GM21576 (cell line): ENCODE measurements around the gene TBC1D5.
"Not testable (repeated sequence)": the region's sequence is repeated elsewhere in the genome, so short reads cannot be mapped to it uniquely, and the experiment has no call there.

Source experiments
- ATAC-seq: cut with Tn5 transposase; IDR thresholded peaks from one replicate; pipeline ENCODE4 v1.9.1; 2021; ENCODE audit warnings: mild to moderate bottlenecking, moderate library complexity; ENCODE audit not compliant: unreplicated experiment

The TBC1D5 gene

GRCh38 chr3:17649748-17650147, 92.7 kb downstream of the TBC1D5 start:
- ATAC-seq: not testable (repeated sequence)

GRCh38 chr3:17648630-17649355, 93.6 kb downstream of the TBC1D5 start:
- not testable (repeated sequence) for ATAC-seq

GRCh38 chr3:17645074-17645698, 97.2 kb downstream of the TBC1D5 start:
- ATAC-seq: no peak

GRCh38 chr3:17643691-17644090, 98.7 kb downstream of the TBC1D5 start:
- no peak for ATAC-seq

GRCh38 chr3:17642474-17642873, 100.0 kb downstream of the TBC1D5 start:
- ATAC-seq: no peak

- no peak for ATAC-seq
These were observed 102.0 kb downstream of the TBC1D5 start for GRCh38 chr3:17640466-17640865.

- ATAC-seq: no peak
These were observed 102.7 kb downstream of the TBC1D5 start for GRCh38 chr3:17639765-17640164.

GRCh38 chr3:17639257-17639656, 103.2 kb downstream of the TBC1D5 start:
- no peak for ATAC-seq

- no peak for ATAC-seq
These were observed 104.1 kb downstream of the TBC1D5 start for GRCh38 chr3:17638356-17638755.

- not testable (repeated sequence) for ATAC-seq
These were observed 106.8 kb downstream of the TBC1D5 start for GRCh38 chr3:17635675-17636074.

GRCh38 chr3:17634964-17635363, 107.5 kb downstream of the TBC1D5 start:
- ATAC-seq: no peak

- ATAC-seq: no peak
These were observed 108.2 kb downstream of the TBC1D5 start for GRCh38 chr3:17634201-17634600.

GRCh38 chr3:17632401-17633100, 109.9 kb downstream of the TBC1D5 start:
- ATAC-seq: no peak

- no peak for ATAC-seq
These were observed 110.8 kb downstream of the TBC1D5 start for GRCh38 chr3:17631609-17632008.

GRCh38 chr3:17629400-17629799, 113.0 kb downstream of the TBC1D5 start:
- ATAC-seq: no peak

- ATAC-seq: no peak
These were observed 116.0 kb downstream of the TBC1D5 start for GRCh38 chr3:17626395-17626794.

- no peak for ATAC-seq
These were observed 117.3 kb downstream of the TBC1D5 start for GRCh38 chr3:17625133-17625532.

GRCh38 chr3:17623464-17623863, 119.0 kb downstream of the TBC1D5 start:
- ATAC-seq: no peak

- ATAC-seq: no peak
These were observed 122.5 kb downstream of the TBC1D5 start for GRCh38 chr3:17619968-17620367.

GRCh38 chr3:17613017-17613416, 129.4 kb downstream of the TBC1D5 start:
- not testable (repeated sequence) for ATAC-seq

- ATAC-seq: no peak
These were observed 134.5 kb downstream of the TBC1D5 start for GRCh38 chr3:17607905-17608304.

- no peak for ATAC-seq
These were observed 136.5 kb downstream of the TBC1D5 start for GRCh38 chr3:17605934-17606333.
